NCI-H524 (cell line): ENCODE measurements around the gene PHLDB1.
A peak's percentile ranks its signal among the peaks of the same experiment; 100 is the strongest.

ENCODE experiments used
- DNase-seq, 2 experiments: peaks; one replicate each; lab custom pipeline; 2025; lab: John Stamatoyannopoulos, UW

The PHLDB1 gene

GRCh38 chr11:118638726-118639125, 31.3 kb downstream of the PHLDB1 start:
- no peak for DNase-seq

GRCh38 chr11:118639899-118640298, 32.5 kb downstream of the PHLDB1 start:
- DNase-seq, result no peak

GRCh38 chr11:118640332-118641154, 33.1 kb downstream of the PHLDB1 start:
- no peak for DNase-seq

- peak in 1 of 2 experiments; percentile 13 for DNase-seq
Measured at GRCh38 chr11:118641397-118642019, 34.1 kb downstream of the PHLDB1 start.

- DNase-seq, result peak in 1 of 2 experiments; percentile 13
Measured at GRCh38 chr11:118643142-118643994, 36.0 kb downstream of the PHLDB1 start.

GRCh38 chr11:118643995-118644345, 36.6 kb downstream of the PHLDB1 start:
- DNase-seq, result no peak

GRCh38 chr11:118644496-118644895, 37.1 kb downstream of the PHLDB1 start:
- DNase-seq, result no peak

- DNase-seq, result no peak
Measured at GRCh38 chr11:118645066-118645715, 37.8 kb downstream of the PHLDB1 start.

- no peak for DNase-seq
Measured at GRCh38 chr11:118646393-118646792, 39.0 kb downstream of the PHLDB1 start.

- no peak for DNase-seq
Measured at GRCh38 chr11:118648291-118648690, 40.9 kb downstream of the PHLDB1 start.

- DNase-seq, result no peak
Measured at GRCh38 chr11:118649941-118650340, 42.5 kb downstream of the PHLDB1 start.

- DNase-seq, result no peak
Measured at GRCh38 chr11:118650366-118650765, 43.0 kb downstream of the PHLDB1 start.

GRCh38 chr11:118651820-118652219, 44.4 kb downstream of the PHLDB1 start:
- no peak for DNase-seq

GRCh38 chr11:118652681-118653181, 45.3 kb downstream of the PHLDB1 start:
- no peak for DNase-seq

GRCh38 chr11:118653684-118654390, 46.4 kb downstream of the PHLDB1 start:
- DNase-seq, result no peak

- no peak for DNase-seq
Measured at GRCh38 chr11:118655486-118656190, 48.2 kb downstream of the PHLDB1 start.

GRCh38 chr11:118656563-118657165, 49.2 kb downstream of the PHLDB1 start:
- no peak for DNase-seq

GRCh38 chr11:118657238-118657637, 49.8 kb downstream of the PHLDB1 start:
- DNase-seq, result no peak

- no peak for DNase-seq
Measured at GRCh38 chr11:118657709-118658428, 50.5 kb downstream of the PHLDB1 start.
